Thoracic aorta (tissue), 2 donors: Measurements from ENCODE around the gene MAPKAPK2. TPM values are rescaled to one million over a fixed set of nuclear protein-coding genes. Genes with fewer than 3 reads are reported as not detected.

Experiments used
- ATAC-seq: fragments of 150-250 bp; one replicate; pipeline ENCODE4 v1.8.0; 2017; ENCODE audit warnings: low read depth; ENCODE audit not compliant: insufficient number of reproducible peaks, low FRiP score
- DNase-seq: peaks from one replicate; pipeline ENCODE4 v3.0.0-alpha.2; 2020; ENCODE audit warnings: low spot score
- H3K27ac ChIP-seq, 2 donors: fragments of 200-600 bp; sonication (generic); 1 replicate in 1 of 2; 2 replicates in 1 of 2; pipeline ENCODE4 v1.5.1; 2016; ENCODE audit warnings: mild to moderate bottlenecking in 2 of 2, moderate library complexity in 2 of 2
- H3K27me3 ChIP-seq: fragments of 200-600 bp; sonication (generic); replicated peaks from 2 replicates; pipeline ENCODE4 v1.6.0; 2016; ENCODE audit warnings: mild to moderate bottlenecking; ENCODE audit not compliant: insufficient read depth
- H3K36me3 ChIP-seq: fragments of 200-600 bp; sonication (generic); one replicate; pipeline ENCODE4 v1.5.1; 2016
- H3K4me1 ChIP-seq, 2 donors: fragments of 200-600 bp; sonication (generic); 1 replicate in 1 of 2; 2 replicates in 1 of 2; pipeline versions ENCODE4 v1.5.1 to v1.6.0; 2016; ENCODE audit warnings: low read depth in 2 of 2, mild to moderate bottlenecking in 1 of 2; ENCODE audit not compliant: control insufficient read depth in 1 of 2
- H3K4me3 ChIP-seq: fragments of 200-600 bp; sonication (generic); 2 replicates; pipeline ENCODE4 v1.5.1; 2016; ENCODE audit warnings: mild to moderate bottlenecking
- H3K9me3 ChIP-seq: fragments of 200-600 bp; sonication (generic); 2 replicates; pipeline ENCODE4 v1.5.1; 2016
- total RNA-seq, 2 donors: library from RNA; depleted of rRNA; stranded (reverse); fragments of >200 nt; gene quantifications; one replicate each; pipeline versions ENCODE4 v1.1.0 to v1.2.3, GENCODE V29; 2016
- TF ChIP-seq, protein P1 (sequence below): fragments of 200-600 bp; sonication (generic); IDR thresholded peaks from one replicate; pipeline ENCODE4 v1.5.1; 2019; ENCODE audit warnings: antibody characterized with exemption

The MAPKAPK2 gene
- total RNA-seq, 2 donors from 2014 or later, result 80.7 to 89.2 TPM

- H3K4me1 ChIP-seq, result peaks cover 34 to 60% of the 10 kb centered on the region in 2 donors
- ATAC-seq (no peak), DNase-seq (no peak)
- no peak overlapping the region for H3K4me3 ChIP-seq
- H3K36me3 ChIP-seq, result no peaks in the 10 kb centered on the region
- peak overlapping the region; percentile 64 to 79 for H3K27ac ChIP-seq
- no peaks in the 10 kb centered on the region for H3K9me3 ChIP-seq
- TF ChIP-seq, protein P1, sequence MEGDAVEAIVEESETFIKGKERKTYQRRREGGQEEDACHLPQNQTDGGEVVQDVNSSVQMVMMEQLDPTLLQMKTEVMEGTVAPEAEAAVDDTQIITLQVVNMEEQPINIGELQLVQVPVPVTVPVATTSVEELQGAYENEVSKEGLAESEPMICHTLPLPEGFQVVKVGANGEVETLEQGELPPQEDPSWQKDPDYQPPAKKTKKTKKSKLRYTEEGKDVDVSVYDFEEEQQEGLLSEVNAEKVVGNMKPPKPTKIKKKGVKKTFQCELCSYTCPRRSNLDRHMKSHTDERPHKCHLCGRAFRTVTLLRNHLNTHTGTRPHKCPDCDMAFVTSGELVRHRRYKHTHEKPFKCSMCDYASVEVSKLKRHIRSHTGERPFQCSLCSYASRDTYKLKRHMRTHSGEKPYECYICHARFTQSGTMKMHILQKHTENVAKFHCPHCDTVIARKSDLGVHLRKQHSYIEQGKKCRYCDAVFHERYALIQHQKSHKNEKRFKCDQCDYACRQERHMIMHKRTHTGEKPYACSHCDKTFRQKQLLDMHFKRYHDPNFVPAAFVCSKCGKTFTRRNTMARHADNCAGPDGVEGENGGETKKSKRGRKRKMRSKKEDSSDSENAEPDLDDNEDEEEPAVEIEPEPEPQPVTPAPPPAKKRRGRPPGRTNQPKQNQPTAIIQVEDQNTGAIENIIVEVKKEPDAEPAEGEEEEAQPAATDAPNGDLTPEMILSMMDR, result no peak
- H3K27me3 ChIP-seq, result no peaks in the 10 kb centered on the region
Observed at GRCh38 chr1:206722751-206723461, 38.2 kb downstream of the MAPKAPK2 start.

DNA sequence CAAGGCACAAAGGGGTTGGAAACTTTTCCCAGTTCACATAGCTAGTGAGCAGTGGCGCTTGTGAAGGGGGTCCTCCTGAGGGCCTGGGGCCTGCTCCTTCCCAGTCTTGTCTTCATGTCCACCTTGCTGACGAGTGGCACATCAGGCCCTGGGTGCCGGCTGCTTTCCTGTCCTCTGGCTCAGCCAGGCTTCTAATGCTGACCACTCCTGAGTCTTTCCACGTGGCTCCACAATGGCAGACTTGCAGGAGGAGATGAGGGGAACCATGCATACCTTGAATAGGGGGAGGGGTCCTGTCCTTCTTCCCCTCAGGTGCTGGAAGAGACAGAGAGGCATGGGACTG, 38.7 kb downstream of the MAPKAPK2 start:
- Histone ChIP-seq H3K27me3 (no peaks in the 10 kb centered on the region), H3K9me3 (no peaks in the 10 kb centered on the region), H3K27ac (peak overlapping the region; percentile 64 to 79), H3K4me3 (peak overlapping the region; percentile 39), H3K4me1 (peaks cover 34 to 65% of the 10 kb centered on the region in 2 donors), H3K36me3 (no peaks in the 10 kb centered on the region)
- TF ChIP-seq, protein P1, result no peak
- no peak for ATAC-seq
- DNase-seq, result no peak

- peak; percentile 39 for ATAC-seq
- no peaks in the 10 kb centered on the region for H3K27me3 ChIP-seq
- TF ChIP-seq, protein P1, result peak; percentile 29
- peak overlapping the region; percentile 39 for H3K4me3 ChIP-seq
- peaks cover 34 to 67% of the 10 kb centered on the region in 2 donors for H3K4me1 ChIP-seq
- no peak for DNase-seq
- peak overlapping the region; percentile 64 to 79 for H3K27ac ChIP-seq
- H3K9me3 ChIP-seq, result no peaks in the 10 kb centered on the region
- H3K36me3 ChIP-seq, result no peaks in the 10 kb centered on the region
Observed at GRCh38 chr1:206723805-206724472, 39.2 kb downstream of the MAPKAPK2 start.

GRCh38 chr1:206725109-206725963, 40.6 kb downstream of the MAPKAPK2 start:
- TF ChIP-seq, protein P1, result peak; percentile 14
- ATAC-seq (no peak), DNase-seq (no peak)
- H3K4me3 ChIP-seq, result no peak overlapping the region
- no peaks in the 10 kb centered on the region for H3K9me3 ChIP-seq
- no peak overlapping the region for H3K27ac ChIP-seq
- no peaks in the 10 kb centered on the region for H3K27me3 ChIP-seq
- H3K36me3 ChIP-seq, result peaks cover 11% of the 10 kb centered on the region
- H3K4me1 ChIP-seq, result peaks cover 34 to 67% of the 10 kb centered on the region in 2 donors
